H7 (cell line): ENCODE data around the gene MIX23. TPM values are rescaled to one million over a fixed set of nuclear protein-coding genes. Genes with fewer than 3 reads are reported as not detected.

Source experiments
- DNase-seq: peaks from one replicate; pipeline ENCODE4 v3.0.0; 2012
- H3K27me3 ChIP-seq: 2 replicates; pipeline ENCODE4 v1.6.0; 2011; ENCODE audit warnings: mild to moderate bottlenecking, low read length; ENCODE audit not compliant: control insufficient read depth, insufficient read depth
- H3K36me3 ChIP-seq: replicated peaks from 2 replicates; pipeline ENCODE4 v1.5.1; 2011; ENCODE audit warnings: low read length; ENCODE audit not compliant: control insufficient read depth, insufficient read depth
- H3K4me3 ChIP-seq: 2 replicates; pipeline ENCODE4 v1.5.1; 2011; ENCODE audit warnings: low read depth, mild to moderate bottlenecking, control low read depth, low read length, moderate library complexity; ENCODE audit not compliant: insufficient read depth
- total RNA-seq: library from RNA; depleted of rRNA; stranded (reverse); fragments of >200 nt; shearing (Covaris generic); gene quantifications from 2 replicates; pipeline ENCODE4 v1.2.3, GENCODE V29; 2014; rRNA removed

Gene MIX23
- total RNA-seq, 1 experiment from 2014 or later = 36.6 TPM

- Histone ChIP-seq H3K4me3 (no peak overlapping the region), H3K27me3 (no peaks in the 10 kb centered on the region), H3K36me3 (no peaks in the 10 kb centered on the region)
- DNase-seq = no peak
These were observed 70.2 kb downstream of the MIX23 start for GRCh38 chr3:122312826-122313225.

GRCh38 chr3:122310361-122310760, 72.7 kb downstream of the MIX23 start:
- H3K27me3 ChIP-seq = no peaks in the 10 kb centered on the region
- H3K4me3 ChIP-seq = no peak overlapping the region
- H3K36me3 ChIP-seq = no peaks in the 10 kb centered on the region
- DNase-seq = no peak

Other genes starting within 250 kb of the MIX23 start
- 0.10 and 0.15 TPM in 2 replicates for gene CASR, start 199.6 kb downstream of the MIX23 start, total RNA-seq
- not detected in 2 replicates for gene CSTA, start 58.0 kb downstream of the MIX23 start, total RNA-seq
- 59.3 and 82.0 TPM in 2 replicates for gene FAM162A, start 951 bp upstream of the MIX23 start, total RNA-seq
- 1.1 and 1.2 TPM in 2 replicates for gene WDR5B, start 32.8 kb upstream of the MIX23 start, total RNA-seq
- 20.4 and 34.1 TPM in 2 replicates for gene KPNA1, start 131.7 kb upstream of the MIX23 start, total RNA-seq
- 1.1 TPM in 2 replicates for gene PARP9, start 181.1 kb upstream of the MIX23 start, total RNA-seq
- gene DTX3L, start 181.1 kb upstream of the MIX23 start, total RNA-seq = 1.9 and 2.0 TPM in 2 replicates
- gene PARP15, start 194.4 kb upstream of the MIX23 start, total RNA-seq = not detected in 2 replicates